Fibroblast of pulmonary artery (primary cell): ENCODE data around the gene ABHD1.
A peak's percentile ranks its signal among the peaks of the same experiment; 100 is the strongest.

Experiments
- DNase-seq: peaks from one replicate; pipeline ENCODE4 v3.0.0-alpha.2; 2010; ENCODE audit warnings: low read depth
- H3K4me3 ChIP-seq: replicated peaks from 2 replicates; pipeline ENCODE4 v1.5.1; 2011; ENCODE audit warnings: low read depth, mild to moderate bottlenecking, control low read depth, low read length, moderate library complexity
- CTCF ChIP-seq: IDR thresholded peaks from 2 replicates; pipeline ENCODE4 v1.5.1; 2011; ENCODE audit warnings: mild to moderate bottlenecking, control low read depth, low read length, inconsistent platforms; ENCODE audit errors: missing control alignments

Gene ABHD1

GRCh38 chr2:27134781-27135477 lies 11.3 kb downstream of the ABHD1 start:
- TF ChIP-seq CTCF, result no peak
- DNase-seq, result no peak
- peak overlapping the region; percentile 31 for H3K4me3 ChIP-seq

DNA sequence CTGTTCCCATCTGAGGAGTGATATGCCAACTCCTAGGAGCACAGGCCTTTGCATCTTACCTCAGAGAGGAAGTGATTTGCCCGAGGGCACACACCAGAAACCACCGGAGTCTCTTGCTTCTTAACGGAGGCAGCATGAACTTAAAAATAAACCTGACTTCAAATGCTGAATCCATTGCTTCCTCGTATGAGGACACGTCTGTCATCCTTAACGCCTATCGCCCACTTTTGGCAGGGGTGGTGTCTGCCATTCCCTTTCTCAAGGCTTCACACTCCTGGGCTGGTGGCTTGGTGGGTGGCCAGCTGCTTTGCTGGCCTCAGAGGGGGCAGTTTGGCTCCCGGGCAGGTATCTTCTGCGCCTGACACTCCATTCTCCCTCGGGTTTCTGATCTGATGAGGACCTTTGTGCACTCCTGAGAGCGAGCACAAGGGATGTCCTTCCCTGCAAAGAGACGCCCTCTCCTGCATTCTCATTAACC lies 11.9 kb downstream of the ABHD1 start:
- H3K4me3 ChIP-seq, result no peak overlapping the region
- TF ChIP-seq CTCF, result no peak
- DNase-seq, result no peak

DNA sequence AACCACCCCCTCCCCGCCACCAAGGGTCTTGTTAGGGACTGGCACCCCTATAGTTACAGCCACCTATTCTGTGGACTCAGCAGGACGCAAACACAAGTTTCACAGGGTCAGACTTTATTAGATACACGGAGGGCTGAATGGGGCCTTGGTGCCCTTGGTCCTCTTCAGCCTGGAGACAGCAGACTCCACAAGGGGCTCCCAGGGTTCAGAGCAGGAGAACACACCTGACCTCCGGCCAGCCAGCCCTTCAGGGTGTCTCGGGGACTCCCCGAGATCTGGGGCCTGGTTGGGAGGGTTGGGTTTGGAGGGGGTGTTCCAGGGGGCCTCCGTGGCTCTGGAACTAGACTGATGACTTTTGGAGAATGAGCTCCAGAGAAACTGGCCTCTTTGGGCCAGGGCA lies 13.1 kb downstream of the ABHD1 start:
- no peak for TF ChIP-seq CTCF
- H3K4me3 ChIP-seq, result no peak overlapping the region
- no peak for DNase-seq

- TF ChIP-seq CTCF, result no peak
- H3K4me3 ChIP-seq, result no peak overlapping the region
Observed at GRCh38 chr2:27137322-27137935, 13.8 kb downstream of the ABHD1 start.

GRCh38 chr2:27138111-27138510 lies 14.5 kb downstream of the ABHD1 start:
- TF ChIP-seq CTCF, result no peak
- DNase-seq, result no peak
- no peak overlapping the region for H3K4me3 ChIP-seq

More at GRCh38 chr2:27137322-27137935, 13.8 kb downstream of the ABHD1 start:
- DNase-seq, result no peak

DNA sequence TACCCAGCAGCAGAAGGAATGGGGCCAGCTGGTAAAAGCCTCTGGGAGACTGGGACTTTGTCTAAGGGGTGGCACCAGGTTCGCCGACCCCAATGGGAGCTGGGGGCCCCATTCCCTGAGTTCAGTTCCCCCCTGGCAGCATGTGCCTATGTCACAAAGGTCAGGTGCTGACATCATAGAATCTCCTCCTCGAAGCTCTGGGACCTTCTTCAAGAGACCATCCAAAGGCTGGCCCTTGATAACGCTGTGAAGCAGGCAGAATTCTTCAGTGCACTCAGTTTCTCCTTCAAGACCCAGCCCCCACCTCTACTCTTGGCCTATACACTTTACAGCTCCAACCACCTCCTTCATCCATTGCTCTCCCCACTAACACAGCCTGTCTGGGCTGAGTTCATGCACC lies 15.7 kb downstream of the ABHD1 start, which contains the start of gene PRR30:
Gene PRR30, minus strand, starts transcription at position 101 of the 400 bp plus-strand sequence. CDS start 1,081 bp downstream, outside the sequence.
- DNase-seq, result no peak
- no peak within 1 kb of the TSS for H3K4me3 ChIP-seq
- no peak for TF ChIP-seq CTCF
